ENCODE results near the gene ABR.

DNA sequence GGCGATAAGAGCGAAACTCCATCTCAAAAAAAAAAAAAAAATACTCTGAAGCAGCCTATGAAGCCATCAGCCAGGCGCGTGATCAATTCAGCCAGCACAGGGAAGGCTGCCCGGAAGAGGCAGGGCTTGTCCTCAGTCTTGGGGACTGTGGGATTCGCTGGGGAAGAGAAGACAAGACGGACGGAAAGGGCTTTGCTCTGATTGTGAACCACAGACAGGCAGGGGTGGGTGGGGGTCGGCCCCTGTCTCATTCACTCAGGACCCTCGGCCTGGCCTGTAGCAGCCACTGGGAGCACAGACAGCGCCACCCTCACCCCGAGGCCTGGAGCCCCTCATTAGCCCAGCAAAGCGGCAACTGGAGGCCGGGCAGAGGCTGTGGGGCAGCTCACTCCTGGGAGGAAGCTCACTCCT lies 37.2 kb downstream of the ABR start:
- TF ChIP-seq, protein P1, sequence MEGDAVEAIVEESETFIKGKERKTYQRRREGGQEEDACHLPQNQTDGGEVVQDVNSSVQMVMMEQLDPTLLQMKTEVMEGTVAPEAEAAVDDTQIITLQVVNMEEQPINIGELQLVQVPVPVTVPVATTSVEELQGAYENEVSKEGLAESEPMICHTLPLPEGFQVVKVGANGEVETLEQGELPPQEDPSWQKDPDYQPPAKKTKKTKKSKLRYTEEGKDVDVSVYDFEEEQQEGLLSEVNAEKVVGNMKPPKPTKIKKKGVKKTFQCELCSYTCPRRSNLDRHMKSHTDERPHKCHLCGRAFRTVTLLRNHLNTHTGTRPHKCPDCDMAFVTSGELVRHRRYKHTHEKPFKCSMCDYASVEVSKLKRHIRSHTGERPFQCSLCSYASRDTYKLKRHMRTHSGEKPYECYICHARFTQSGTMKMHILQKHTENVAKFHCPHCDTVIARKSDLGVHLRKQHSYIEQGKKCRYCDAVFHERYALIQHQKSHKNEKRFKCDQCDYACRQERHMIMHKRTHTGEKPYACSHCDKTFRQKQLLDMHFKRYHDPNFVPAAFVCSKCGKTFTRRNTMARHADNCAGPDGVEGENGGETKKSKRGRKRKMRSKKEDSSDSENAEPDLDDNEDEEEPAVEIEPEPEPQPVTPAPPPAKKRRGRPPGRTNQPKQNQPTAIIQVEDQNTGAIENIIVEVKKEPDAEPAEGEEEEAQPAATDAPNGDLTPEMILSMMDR (IDR thresholded peaks at IDR 0.05) = no peak
- TF ChIP-seq POLR2AphosphoS5 (IDR thresholded peaks at IDR 0.05) = no peak

Data from prostate gland (tissue), 2 donors.